Keratinocyte (primary cell): Measurements from ENCODE around the gene NAPB. TPM values are rescaled to one million over a fixed set of nuclear protein-coding genes. Genes with fewer than 3 reads are reported as not detected.
A peak's percentile ranks its signal among the peaks of the same experiment; 100 is the strongest.

Experiments used
- DNase-seq: peaks from one replicate; pipeline ENCODE4 v3.0.0-alpha.2; 2011; ENCODE audit warnings: low read depth, missing footprints, low spot score
- FAIRE-seq: peaks from 2 replicates; lab custom pipeline; 2011; peaks lifted over from hg19 to GRCh38; lab: Jason Lieb, UNC
- H2AFZ ChIP-seq: 2 replicates; pipeline ENCODE4 v1.6.0; 2012; ENCODE audit warnings: low read length, control low read depth, inconsistent platforms; ENCODE audit not compliant: control insufficient read depth
- H3K27ac ChIP-seq: 2 replicates; pipeline ENCODE4 v1.5.1; 2011; ENCODE audit warnings: low read length; ENCODE audit not compliant: control insufficient read depth, insufficient read depth
- H3K27me3 ChIP-seq: 3 replicates; pipeline ENCODE4 v1.6.0; 2011; ENCODE audit warnings: low read length; ENCODE audit not compliant: control insufficient read depth, insufficient read depth; ENCODE audit errors: extremely low read depth
- H3K36me3 ChIP-seq, 2 experiments: 2 replicates in 1 of 2; 3 replicates in 1 of 2; pipeline ENCODE4 v1.5.1; 2011; ENCODE audit warnings: low read length in 2 of 2, mild to moderate bottlenecking in 1 of 2; ENCODE audit not compliant: control insufficient read depth in 2 of 2, insufficient read depth in 2 of 2; ENCODE audit errors: extremely low read depth in 1 of 2
- H3K4me1 ChIP-seq: 3 replicates; pipeline ENCODE4 v1.5.1; 2011; ENCODE audit warnings: low read length; ENCODE audit not compliant: control insufficient read depth, insufficient read depth; ENCODE audit errors: extremely low read depth
- H3K4me2 ChIP-seq: 3 replicates; pipeline ENCODE4 v1.6.0; 2011; ENCODE audit warnings: low read depth, low read length; ENCODE audit not compliant: control insufficient read depth, insufficient read depth; ENCODE audit errors: extremely low read depth
- H3K4me3 ChIP-seq, 3 experiments: fragments of 200-600 bp in 1 of 3; sonication (generic) in 1 of 3; 2 replicates in 2 of 3; 3 replicates in 1 of 3; pipeline ENCODE4 v1.5.1; 2011 to 2016; ENCODE audit warnings: low read length in 3 of 3, mild to moderate bottlenecking in 3 of 3, control low read depth in 2 of 3, inconsistent platforms in 1 of 3, low read depth in 1 of 3, mixed read lengths in 1 of 3, mixed run types in 1 of 3, moderate library complexity in 1 of 3; ENCODE audit not compliant: control insufficient read depth in 2 of 3, insufficient read depth in 2 of 3; ENCODE audit errors: extremely low read depth in 1 of 3
- H3K79me2 ChIP-seq: 2 replicates; pipeline ENCODE4 v1.6.0; 2012; ENCODE audit warnings: low read length; ENCODE audit not compliant: control insufficient read depth, insufficient read depth
- H3K9ac ChIP-seq: 3 replicates; pipeline ENCODE4 v1.6.0; 2011; ENCODE audit warnings: low read length; ENCODE audit not compliant: control insufficient read depth, insufficient read depth; ENCODE audit errors: extremely low read depth
- H3K9me1 ChIP-seq: 3 replicates; pipeline ENCODE4 v1.6.0; 2011; ENCODE audit warnings: low read length; ENCODE audit not compliant: control insufficient read depth, insufficient read depth; ENCODE audit errors: extremely low read depth
- H3K9me3 ChIP-seq: 2 replicates; pipeline ENCODE4 v1.5.1; 2012; ENCODE audit warnings: low read depth, low read length; ENCODE audit not compliant: control insufficient read depth
- H4K20me1 ChIP-seq: 3 replicates; pipeline ENCODE4 v1.6.0; 2011; ENCODE audit warnings: low read length; ENCODE audit not compliant: control insufficient read depth, insufficient read depth; ENCODE audit errors: extremely low read depth
- CTCF ChIP-seq, 3 experiments: IDR thresholded peaks in 1 of 3; conservative IDR thresholded peaks in 1 of 3; optimal IDR thresholded peaks in 1 of 3; 2 replicates in 2 of 3; 3 replicates in 1 of 3; pipeline versions ENCODE3 to v1.5.1; 2011; ENCODE audit warnings: low read length in 3 of 3, mild to moderate bottlenecking in 3 of 3, moderate library complexity in 2 of 3, control low read depth in 1 of 3, inconsistent platforms in 1 of 3; ENCODE audit not compliant: insufficient read depth in 2 of 3; ENCODE audit errors: extremely low read depth in 1 of 3
- EZH2 ChIP-seq: IDR thresholded peaks from one replicate; pipeline ENCODE4 v1.6.1; 2012; ENCODE audit warnings: inconsistent platforms, mild to moderate bottlenecking, low read length, moderate library complexity
- dilution Hi-C: fragments of 300-500 bp; cut with MboI; formaldehyde crosslinking; loops from one replicate; pipeline ENCODE4 v1.7.0; 2020; ENCODE audit warnings: low sequenced_read_pairs; ENCODE audit not compliant: extremely low pct_ligation_motif_present
- polyA plus RNA-seq, 5 experiments: library from polyadenylated mRNA; depleted of rRNA in 3 of 5; stranded (reverse) in 3 of 5; stranded (forward) in 1 of 5; unstranded in 1 of 5; fragments of >200 nt; gene quantifications; 1 replicate in 1 of 5; 2 replicates in 3 of 5; 3 replicates in 1 of 5; pipeline versions ENCODE4 v1.2.1 to v1.2.3, GENCODE V29; 2011 to 2012; ENCODE audit warnings: missing spikeins in 2 of 5, low read depth in 1 of 5, low replicate concordance in 1 of 5

NAPB gene
- polyA plus RNA-seq, 1 donor (not counting 4 experiments of a cell fraction or from before 2014, with no cell fraction given) = 11.6 TPM

DNA sequence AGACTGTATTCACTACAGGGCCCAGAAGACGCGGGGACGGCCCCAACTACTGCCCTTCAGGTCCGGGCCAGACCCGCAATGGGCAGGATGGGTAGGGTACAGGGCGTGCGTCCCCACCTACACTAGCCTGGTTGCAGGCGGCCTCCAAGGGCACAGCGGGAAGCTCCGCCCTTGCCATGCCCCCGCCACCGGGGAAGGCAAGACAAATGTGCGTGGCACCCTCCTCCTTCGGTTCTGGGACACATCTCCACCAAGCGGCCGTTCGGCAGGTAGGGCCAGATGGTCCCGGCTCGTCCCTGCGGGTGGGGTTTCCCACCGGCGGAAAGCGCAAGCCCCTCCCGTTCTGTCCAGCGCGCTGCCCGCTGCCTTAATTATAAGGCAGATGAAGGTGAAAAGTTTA lies 65.1 kb downstream of the NAPB start:
- dilution Hi-C loops = no loop called here
- no peaks in the 10 kb centered on the region for H3K9me3 ChIP-seq
- TF ChIP-seq EZH2 (no peak), CTCF (optimal IDR thresholded peaks at IDR 0.05 in 1 of 3, IDR thresholded peaks at IDR 0.05 in 1 of 3, conservative IDR thresholded peaks at IDR 0.05 in 1 of 3; ENCODE audit: extremely low read depth in 1 of 3, insufficient read depth in 2 of 3, low read length in 3 of 3) (no peak)
- H3K27me3 ChIP-seq = no peaks in the 10 kb centered on the region
- FAIRE-seq (no peak), DNase-seq (no peak)
- H2AFZ ChIP-seq = no peak overlapping the region
- no peak overlapping the region for H3K4me2 ChIP-seq
- H3K36me3 ChIP-seq = peaks cover 8 to 10% of the 10 kb centered on the region in 2 experiments
- peaks cover 23% of the 10 kb centered on the region for H3K4me1 ChIP-seq
- H4K20me1 ChIP-seq = peaks cover 3% of the 10 kb centered on the region
- no peaks in the 10 kb centered on the region for H3K9me1 ChIP-seq
- H3K79me2 ChIP-seq = peaks cover 46% of the 10 kb centered on the region
- H3K27ac ChIP-seq = no peak overlapping the region
- no peak overlapping the region for H3K9ac ChIP-seq
- H3K4me3 ChIP-seq = no peak overlapping the region

DNA sequence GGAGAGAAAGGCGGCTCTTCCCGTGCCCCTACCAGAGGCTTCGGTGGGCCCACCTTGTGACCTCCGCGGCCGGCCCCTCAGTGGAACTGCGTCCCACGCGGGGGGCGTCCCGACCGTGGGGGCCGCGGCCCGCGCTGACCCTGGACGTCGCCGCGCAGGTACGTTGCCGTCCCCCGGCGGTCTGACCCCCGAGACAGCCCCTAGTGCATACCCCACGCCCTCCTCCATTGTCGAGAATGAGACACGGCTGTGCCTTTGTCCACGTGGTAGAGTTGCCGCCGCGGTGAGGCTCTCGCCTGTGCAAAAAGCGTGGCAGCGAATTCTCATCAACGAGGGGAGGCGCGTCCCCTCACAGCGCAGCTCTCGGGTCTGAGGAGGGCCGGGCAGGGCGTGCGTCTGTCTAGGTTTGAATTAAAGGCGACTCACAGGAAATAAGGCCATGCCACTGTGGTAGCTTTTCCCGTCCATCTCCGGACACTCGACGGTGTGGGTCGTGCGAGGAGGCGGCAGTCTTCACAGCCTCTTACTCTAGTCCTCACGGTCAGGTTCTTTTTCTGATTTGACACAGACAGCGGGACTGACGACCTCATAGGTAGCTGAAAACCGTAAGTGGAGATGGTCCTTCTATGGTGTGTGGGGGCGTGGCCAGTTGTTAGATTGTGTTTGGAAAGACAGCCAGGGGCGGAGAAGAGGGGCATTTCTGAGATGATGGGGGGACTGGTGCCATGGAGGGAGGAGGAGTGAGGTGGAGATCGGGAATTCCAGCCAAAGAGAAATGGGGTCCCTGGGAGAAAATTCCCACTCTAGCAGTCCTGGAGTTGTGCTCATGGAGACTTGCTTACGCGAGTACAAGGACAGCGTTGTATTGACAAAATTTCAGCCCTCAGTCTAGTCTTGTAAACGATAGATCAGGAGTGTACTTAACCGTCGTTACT lies 70.1 kb downstream of the NAPB start:
- Histone ChIP-seq H2AFZ (peak overlapping the region; percentile 81), H3K9me1 (no peaks in the 10 kb centered on the region), H3K9me3 (no peaks in the 10 kb centered on the region), H3K4me1 (peaks cover 12% of the 10 kb centered on the region), H3K27ac (peak overlapping the region; percentile 96), H3K4me2 (peak overlapping the region; percentile 85), H3K4me3 (peak overlapping the region; percentile 88 to 97 (median 95)), H3K79me2 (peaks cover 52% of the 10 kb centered on the region), H3K27me3 (no peaks in the 10 kb centered on the region), H3K9ac (peak overlapping the region; percentile 95), H3K36me3 (peaks cover 8 to 10% of the 10 kb centered on the region in 2 experiments), H4K20me1 (peaks cover 3% of the 10 kb centered on the region)
- dilution Hi-C loops = no loop called here
- no peak for TF ChIP-seq CTCF (optimal IDR thresholded peaks at IDR 0.05 in 1 of 3, IDR thresholded peaks at IDR 0.05 in 1 of 3, conservative IDR thresholded peaks at IDR 0.05 in 1 of 3; ENCODE audit: extremely low read depth in 1 of 3, insufficient read depth in 2 of 3, low read length in 3 of 3)
- TF ChIP-seq EZH2 = no peak
- no peak for DNase-seq
- peak; percentile 79 for FAIRE-seq
